GM18508 (cell line): ENCODE measurements around the gene TNPO3.
"Not testable (repeated sequence)": the region's sequence is repeated elsewhere in the genome, so short reads cannot be mapped to it uniquely, and the experiment has no call there.

Experiments
- ATAC-seq: cut with Tn5 transposase; IDR thresholded peaks from one replicate; pipeline ENCODE4 v1.9.1; 2021; ENCODE audit warnings: moderate number of reproducible peaks; ENCODE audit not compliant: insufficient read depth, unreplicated experiment

The TNPO3 gene

DNA sequence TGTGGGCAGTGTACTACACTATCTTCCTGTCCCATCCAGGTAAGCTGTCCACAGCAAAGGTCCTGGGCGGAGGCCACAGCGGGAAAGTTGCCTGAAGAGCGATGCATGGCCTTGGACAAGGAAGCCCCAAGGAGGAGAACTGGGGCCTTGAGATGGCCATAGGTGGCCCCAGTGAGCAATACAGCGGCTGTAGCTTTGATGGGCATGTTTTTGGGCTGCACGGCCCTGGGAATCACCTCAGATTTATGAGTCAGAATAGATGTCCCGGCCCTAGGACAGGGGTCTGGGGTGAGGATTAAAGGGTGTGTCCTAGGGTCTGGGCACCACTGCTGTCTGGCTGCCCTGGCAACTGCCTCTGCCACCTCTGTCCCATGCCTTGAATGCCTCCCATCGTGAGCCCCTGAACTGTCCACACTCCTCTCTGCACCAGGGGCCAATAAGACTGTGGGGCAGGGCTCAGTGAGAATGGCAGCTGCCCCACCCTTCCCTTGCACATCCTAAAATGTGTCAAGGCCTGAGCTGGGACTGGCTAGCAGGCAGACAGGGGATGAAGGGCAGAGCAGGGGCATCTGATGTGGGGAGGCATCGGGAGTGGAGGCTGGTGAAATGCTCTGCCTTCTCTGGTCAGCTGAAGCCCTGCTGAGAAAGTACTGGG lies 126.6 kb downstream of the TNPO3 start:
- ATAC-seq = no peak

DNA sequence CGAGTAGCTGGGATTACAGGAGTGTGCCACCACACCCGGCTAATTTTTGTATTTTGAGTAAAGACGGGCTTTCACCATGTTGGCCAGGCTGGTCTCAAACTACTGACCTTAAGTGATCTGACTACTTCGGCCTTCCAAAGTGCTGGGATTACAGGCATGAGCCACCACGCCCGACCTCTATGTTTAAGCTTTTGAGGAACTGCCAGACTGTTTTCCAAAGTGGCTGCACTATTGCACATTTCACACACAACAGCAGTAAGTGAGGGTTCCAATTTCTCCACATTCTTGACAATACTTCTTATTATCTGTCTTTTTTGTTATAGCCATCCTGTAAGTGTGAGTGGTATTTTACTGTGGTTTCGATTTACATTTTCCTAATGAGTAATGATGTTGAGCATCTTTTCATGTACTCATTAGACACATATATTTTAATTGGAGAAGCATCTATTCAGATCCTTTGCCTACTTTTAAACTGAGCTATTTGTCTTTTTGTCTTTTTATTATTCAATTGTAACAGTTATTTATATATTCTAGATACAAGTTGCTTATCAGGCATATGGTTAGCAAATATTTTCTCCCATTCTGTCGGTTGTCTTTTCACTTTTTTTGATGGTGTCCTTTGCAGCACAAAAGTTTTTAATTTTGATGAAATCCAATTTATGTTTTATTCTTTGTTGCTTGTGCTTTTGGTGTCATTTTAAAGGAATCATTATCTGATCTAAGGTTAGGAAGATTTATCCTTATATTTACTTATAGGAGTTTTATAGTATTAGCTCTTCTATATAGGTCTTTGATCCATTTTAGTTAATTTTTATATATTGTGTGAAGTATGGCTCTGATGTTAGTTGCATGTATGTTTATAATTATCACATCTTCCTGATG lies 130.0 kb downstream of the TNPO3 start:
- ATAC-seq = no peak

DNA sequence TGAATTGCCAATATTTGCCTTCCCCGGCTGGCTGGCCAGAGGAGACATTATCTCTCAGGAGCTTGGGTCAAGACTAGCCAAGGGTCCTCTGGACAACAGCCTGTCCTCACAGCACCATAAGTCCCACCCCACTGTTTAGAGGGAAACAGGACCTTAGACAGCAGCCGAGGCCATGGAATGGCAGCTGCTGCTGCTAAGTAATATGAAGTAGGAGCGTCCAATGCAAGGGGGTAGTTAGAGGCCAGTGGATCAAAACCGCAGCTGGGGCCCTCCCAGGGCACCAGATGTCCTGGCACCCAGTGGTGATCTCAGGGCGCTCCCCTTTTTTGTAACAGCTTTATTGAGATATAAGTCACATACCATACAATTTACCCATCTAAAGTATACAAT lies 131.5 kb downstream of the TNPO3 start:
- no peak for ATAC-seq

DNA sequence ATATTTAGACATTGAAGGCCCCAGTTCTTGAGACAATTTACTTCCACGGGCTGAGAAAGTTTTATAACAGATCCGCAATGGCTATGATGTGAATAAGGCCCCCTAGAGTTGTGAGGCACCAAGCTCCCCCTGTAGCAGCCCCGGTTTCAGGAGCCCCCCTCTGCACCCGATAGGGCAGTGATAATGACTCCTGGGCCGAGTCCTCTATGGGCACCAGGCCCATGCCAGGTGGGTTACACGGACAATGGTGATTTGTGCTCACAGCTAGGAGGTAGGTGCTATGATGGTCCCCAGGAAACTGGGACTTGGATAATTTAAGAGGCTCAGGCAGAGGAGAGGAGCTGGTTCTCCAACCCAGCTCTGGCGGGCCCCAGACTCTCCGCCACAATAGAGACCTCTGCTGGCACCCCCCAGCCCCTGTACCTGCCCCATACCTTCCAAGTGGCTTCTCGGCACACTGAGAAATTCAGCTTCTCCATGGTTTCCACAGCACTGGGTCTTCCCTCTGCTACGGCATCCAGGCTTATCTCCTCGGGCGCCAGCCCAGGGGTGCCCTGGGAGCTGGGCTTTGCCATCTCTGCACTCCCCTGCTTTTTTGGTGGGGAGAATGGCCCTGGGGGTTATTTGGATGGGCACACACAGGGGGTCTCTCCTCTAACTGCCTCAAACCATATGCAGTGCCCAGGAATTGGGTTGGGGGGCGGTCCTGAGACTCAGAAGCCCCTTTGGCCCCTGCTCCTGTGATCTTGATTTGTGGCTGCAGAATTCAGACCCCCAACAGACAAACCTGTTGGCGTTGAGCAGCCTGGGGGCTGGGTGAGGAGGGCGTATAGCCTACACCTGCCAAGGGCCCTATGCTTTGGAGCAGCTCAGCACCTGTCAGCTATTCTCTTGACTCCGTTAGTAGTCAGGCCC lies 132.2 kb downstream of the TNPO3 start:
- ATAC-seq = no peak

DNA sequence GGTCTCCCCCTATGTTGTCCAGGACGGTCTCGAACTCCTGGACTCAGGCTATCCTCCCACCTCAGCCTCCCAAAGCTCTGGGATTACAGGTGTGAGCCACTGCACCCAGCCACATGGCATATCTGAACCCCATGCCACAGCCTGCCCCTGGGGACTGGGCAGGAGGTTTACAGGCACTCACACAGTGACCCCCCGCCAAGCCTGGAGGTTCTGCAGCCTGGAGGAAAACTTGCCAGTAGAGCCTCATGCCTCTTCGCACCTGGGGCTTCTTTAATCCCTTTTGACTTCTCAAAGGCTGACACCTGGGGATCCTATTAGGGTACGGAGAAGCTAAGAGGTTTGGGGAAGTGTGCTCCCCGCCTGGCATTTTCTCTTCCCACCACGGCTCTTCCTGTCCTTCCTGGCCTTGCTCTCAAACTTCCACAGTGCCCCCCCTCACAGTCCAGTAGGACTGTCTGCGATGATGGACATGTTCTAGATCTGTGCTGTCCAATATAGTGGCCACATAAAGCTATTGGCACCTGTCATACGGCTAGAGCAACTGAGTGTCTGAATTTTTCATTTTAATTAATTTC lies 133.0 kb downstream of the TNPO3 start:
- no peak for ATAC-seq

DNA sequence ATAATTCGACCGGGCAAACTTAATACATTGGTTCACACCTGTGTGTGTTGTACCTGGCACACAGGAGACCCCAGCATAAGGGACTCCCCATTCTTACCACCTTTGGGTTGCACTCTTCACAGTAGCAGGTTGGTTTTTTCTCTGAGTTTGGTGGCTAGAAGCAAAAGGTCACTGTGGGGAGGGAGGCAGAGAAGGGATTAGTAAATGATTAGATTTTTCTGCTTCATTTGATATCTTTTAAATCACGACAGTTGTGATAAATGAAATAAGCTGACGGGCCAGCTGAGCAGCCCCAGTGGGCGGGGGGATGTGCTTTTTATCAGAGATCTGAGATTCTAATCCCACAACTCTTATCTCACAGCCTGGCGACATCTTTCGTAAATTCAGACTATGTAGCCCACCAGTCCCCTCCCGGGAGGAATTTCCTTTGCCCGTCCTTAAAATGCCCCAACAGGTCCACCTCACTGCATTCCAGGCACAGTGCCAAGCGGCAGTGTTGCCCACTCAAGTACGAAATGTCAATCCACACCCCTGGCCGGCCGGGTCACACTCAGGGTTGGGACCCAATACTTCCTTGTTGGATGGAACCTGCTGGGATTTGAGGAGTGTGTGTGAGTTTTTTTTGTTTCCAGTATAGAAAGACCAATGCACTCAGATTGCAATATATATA lies 133.9 kb downstream of the TNPO3 start:
- no peak for ATAC-seq

DNA sequence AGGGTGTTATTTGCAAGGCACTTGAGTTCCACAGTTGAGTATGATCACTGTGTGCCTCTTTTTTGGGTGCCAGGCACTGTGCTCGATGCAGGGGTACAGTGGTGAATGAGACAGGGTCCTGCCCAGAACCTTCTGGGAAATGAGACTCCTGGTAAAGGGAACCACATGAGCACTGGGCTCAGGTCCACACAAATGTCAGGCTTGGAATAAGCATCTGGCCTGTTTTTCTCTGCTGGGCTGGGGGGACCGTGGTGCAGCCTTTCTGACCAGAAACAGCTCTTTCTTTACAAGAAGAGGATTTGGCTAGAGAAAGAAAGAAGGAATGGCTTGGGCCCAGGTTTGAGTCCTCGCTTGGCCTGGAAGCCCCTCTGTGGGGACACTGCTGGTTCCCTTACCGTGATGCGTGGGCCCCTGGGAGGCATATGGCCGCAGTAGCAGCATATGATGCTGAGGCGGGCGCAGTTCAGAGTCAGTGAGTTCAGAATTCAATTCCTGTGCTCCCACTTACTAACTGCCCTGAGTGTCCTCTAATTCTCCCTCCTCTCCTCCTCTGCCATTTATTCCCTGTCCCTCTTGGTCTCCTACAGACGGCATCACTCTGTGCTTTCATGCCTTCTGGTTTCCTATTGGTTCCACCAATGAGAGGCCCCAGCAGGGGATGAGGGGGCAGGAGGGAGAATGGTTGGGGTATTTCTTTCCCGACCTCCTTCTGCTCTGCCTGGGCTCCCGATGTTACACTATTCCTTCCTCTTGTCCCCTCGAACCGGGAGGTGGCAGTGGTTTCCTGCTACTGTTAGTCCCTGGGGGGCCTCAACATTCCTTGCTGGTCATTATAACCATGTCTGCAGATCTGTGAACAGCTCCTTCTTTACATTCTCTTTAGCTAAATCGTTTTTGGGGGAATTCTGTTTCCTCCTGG lies 134.8 kb downstream of the TNPO3 start:
- ATAC-seq = no peak

DNA sequence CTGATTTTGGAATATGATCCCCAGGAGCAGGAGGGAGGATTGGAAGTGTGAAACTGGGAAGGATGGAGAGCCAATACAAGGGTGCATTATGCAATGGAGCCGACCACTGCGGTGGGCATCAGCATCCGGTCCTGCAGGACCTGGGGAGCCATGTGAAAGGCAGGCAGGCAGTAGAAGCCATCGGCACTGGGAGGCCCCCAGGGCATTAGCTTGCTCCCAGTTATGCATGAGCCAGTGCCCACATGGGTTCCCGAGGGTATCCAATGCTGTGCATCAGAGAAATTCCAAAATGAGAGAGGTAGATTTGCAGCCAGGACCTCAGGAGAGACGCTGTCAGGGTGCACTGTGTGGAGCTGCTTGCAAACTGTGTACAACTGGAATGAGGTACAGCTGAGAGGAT lies 135.7 kb downstream of the TNPO3 start:
- no peak for ATAC-seq

DNA sequence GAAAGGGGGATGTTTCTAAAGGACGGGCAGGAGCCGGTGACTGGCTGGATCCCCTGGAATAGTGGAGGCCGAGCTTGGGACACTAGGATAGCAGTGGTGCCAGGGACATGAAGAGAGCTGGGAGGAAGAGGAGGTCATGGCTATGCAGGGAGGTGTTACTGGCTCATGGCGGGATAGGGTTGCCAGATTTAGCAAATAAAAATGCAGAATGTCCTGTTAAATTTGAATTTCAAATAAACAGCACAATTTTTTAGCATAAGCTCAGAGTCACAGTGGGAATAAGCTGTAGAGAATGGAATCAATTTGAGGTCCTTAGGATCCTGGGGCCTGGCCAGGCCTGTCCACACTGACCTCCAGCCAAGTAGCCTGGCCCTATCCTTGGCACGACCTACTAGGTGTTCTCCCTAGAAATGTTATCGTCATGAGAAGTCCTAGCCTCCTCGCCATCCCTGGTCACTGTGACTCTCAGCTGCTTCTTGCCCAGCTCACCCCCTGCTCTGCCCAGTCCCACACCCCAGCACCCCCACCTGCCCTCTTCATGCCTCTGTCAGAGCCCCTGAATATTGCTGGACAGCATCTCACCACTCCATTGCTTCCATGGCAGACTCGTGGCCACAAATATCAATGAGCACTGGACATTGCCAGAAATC lies 136.8 kb downstream of the TNPO3 start:
- no peak for ATAC-seq

DNA sequence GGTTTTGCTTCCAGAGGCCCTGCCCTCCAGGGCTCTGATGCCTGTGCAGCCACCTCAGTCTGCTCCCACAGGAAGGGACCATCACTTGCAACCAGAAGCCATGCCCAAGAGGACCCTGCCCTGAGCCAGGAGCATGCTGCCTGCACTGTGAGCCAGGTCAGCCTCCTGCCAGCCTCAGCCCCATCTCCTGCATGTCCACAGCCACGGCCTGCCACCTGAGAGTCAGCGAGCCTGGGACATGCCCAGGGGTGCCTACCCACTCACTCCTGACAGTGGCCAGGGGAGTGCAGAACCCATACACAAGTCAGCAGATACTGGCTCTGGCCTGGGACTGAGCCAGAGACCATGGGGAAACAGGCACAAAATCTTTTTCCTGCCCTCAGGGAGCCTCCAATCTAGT lies 137.8 kb downstream of the TNPO3 start:
- ATAC-seq = no peak

DNA sequence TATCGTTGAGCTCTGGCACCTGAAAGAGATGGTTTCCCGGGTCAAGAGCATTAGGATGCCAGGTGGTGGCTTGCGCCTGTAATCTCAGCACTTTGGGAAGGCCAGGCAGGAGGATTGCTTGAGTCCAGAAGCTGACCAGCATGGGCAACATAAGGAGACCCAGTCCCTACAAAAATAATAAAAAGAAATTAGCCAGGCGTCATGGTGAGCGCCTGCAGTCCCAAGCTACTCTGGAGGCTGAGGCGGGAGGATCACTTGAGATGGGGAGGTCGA lies 138.3 kb downstream of the TNPO3 start:
- no peak for ATAC-seq

DNA sequence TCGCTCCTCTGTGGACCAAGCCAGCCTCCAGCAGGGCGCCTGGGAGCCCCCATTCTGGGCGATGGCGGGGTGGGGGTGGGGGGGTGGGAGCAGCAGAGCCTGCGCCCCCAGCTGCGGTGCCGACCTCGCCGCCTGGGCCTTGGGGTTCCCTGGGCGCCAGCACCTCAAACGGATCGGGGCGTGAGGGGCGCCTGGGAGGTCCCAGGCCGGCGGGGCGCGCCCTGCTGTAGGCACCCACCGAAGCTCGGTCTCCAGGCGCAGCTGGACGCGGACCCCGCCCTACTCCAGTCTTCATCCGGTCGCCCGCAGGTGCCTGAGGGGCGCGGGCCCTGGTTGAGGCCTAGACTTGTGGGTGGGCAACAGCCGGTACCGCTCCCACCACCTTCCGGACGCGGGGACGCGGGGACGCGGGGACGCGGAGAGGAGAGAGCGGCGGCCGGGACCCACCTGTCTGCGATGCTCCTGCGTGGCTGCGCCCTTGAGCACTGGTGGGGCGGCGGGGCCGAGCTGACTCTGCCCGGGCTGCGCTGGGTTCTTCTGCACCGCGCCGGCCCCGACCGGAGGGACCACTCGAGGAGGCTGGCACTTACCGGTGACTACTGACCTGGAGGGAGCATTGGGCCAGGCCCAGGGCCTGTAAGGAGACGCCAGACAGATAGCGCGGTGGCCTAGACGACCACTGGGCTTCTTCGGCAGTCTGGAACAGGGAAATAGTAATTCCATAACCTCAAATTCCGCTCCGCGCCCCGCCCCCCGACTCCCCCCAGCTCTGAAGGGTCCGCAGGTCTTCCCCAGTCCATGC lies 138.9 kb downstream of the TNPO3 start:
- no peak for ATAC-seq

DNA sequence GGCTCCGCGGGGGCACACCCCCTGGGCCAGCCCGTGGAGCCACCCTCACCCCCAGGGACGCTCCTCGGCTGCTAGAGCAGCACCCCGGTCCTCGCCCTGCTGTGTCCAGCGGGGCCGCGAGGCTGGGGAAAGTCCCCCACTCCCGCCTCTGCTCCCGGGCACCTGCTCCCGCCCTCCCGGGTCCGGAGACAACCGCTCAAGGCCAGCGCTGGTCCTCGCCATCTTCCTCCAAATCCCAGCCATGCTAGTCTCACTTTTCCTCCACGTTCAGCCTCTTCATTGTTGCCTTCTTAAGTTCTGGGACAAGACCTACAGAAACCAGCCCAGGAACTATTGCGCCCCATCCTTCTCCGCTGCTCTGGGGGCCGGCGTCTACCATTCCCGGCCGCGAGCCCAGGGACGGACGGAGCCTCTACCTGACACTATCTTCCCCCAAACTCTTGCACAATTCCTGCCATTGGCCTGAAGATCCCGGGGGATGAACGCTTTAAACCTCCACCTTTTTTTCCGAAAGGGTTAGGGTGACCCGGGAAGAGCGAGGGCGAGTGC lies 139.6 kb downstream of the TNPO3 start:
- ATAC-seq = no peak

DNA sequence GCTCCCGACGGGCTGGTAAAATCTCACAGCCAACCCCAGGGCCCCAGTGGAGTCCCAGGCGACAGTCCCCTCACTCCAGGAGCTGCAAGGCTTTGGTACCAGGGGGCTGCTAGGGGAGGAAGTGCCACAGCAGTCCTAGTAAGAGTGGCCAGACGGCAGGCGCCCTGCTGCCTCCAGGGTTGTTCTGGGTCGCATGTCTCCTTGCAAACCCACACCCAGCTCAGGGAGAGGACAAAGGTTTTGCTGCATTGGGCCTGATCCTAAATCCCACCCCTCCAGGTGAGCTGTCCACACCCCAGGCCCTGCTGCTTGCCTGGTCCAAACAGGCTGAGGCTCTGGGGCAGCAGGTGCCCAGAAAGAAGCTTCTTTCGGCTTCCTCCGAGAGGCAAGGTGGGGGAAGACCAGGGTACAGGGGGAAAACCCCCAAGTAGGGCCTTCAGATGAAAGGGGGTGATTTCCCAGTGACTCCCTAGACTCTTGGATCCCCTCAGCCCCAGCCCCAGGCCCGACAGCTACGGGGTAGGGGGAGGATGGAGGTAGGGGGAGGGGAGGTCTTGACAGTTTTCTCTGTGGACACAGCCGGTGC lies 140.3 kb downstream of the TNPO3 start:
- no peak for ATAC-seq

DNA sequence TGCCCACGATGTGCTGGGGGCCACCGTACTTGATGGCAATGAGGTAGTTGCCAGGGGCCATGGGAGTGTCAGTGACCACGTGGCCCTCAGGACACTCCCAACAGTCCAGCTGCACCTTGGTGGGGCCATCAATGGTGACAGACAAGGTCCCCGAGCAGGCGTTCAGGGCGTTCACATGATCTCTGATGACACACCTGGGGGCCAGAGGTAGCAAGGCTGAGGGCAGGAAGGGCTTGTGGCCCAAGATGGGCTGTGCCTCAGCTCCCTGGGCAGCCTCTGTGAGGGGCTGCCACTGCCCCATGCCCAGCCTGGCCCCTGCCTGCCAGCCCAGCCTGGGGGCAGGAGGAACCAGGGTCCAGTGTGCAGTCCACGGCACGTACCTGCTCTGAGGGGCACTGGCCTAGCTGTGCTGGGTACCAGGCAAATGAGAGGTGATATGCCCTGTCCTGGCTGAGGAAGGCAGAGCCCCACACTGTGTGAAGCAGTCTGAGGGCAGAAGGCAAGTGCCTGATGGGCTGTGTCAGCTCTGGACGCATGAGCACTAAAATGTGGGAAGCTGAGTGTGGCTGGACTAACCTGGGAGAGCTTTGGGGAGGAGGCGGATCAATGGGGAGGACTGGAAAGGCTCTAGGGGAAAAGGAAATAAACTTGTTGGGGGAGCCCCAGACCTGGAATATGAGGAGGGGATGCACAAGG lies 140.9 kb downstream of the TNPO3 start:
- no peak for ATAC-seq

DNA sequence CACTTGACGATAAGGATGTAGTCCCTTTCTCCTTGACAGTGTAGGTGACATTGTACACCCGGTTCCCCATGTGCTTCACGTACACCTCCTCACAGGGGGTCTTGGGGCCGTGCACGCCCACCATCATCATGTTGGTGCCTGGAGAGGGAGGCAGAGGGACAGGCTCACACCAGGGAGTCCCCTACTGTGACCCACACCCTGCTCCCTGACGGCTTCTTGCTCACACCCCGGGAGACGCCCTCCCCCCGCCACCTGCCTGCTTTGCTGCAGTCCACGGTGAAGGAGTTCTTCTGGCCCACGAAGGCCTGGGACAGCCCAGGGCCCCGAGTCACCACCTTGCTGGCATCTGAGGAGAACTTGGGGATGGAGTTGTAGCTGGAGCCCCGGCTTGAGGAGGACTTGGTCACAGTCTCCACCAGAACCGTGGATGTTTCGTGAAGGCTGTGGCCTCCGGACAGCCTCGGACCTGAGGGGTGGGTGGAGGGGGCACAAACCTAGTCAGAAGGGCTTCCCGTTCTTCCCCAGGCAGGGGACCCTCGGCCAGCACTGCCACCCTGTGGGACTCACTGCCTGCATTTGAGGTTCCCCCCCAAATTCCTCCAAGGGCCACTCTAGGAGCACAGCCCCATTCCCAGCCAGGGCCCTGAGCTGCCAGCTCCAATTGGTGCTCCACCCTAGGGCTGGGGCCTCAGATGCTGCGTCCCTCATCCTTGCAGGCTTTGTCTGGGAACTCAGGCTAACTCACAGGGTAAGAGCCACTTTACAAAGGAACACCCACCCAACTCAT lies 142.0 kb downstream of the TNPO3 start:
- ATAC-seq = not testable (repeated sequence)
